Common myeloid progenitor, CD34-positive (primary cell): ENCODE data around the gene HNRNPUL1.
"Not testable (repeated sequence)": the region's sequence is repeated elsewhere in the genome, so short reads cannot be mapped to it uniquely, and the experiment has no call there.

Source experiments
- CTCF ChIA-PET: fragments of 350-600 bp; sonication (Branson Sonifier 250); formaldehyde crosslinking; loops from one replicate; lab custom pipeline; 2021; ENCODE audit warnings: antibody characterized with exemption; lab: Charles Lee
- POLR2A ChIA-PET: fragments of 350-600 bp; sonication (Branson Sonifier 250); formaldehyde crosslinking; loops from one replicate; lab custom pipeline; 2021; ENCODE audit warnings: antibody characterized with exemption; lab: Charles Lee
- DNase-seq, 3 donors: peaks; one replicate each; pipeline versions ENCODE4 v3.0.0 to v3.0.0-alpha.2; 2013
- H3K27ac ChIP-seq, 2 experiments: 1 replicate in 1 of 2; 2 replicates in 1 of 2; pipeline ENCODE4 v1.7.0; 2013; ENCODE audit warnings: inconsistent platforms in 2 of 2, low read length in 2 of 2, mild to moderate bottlenecking in 2 of 2, low read depth in 1 of 2, moderate library complexity in 1 of 2; ENCODE audit not compliant: severe bottlenecking in 2 of 2, insufficient read depth in 1 of 2, poor library complexity in 1 of 2
- H3K27me3 ChIP-seq, 5 experiments: replicated peaks in 2 of 5; 1 replicate in 3 of 5; 2 replicates in 2 of 5; pipeline versions ENCODE4 v1.6.1 to v1.7.0; 2013; ENCODE audit warnings: low read length in 4 of 5, mild to moderate bottlenecking in 2 of 5, moderate library complexity in 2 of 5, inconsistent platforms in 1 of 5; ENCODE audit not compliant: insufficient read depth in 5 of 5, control insufficient read depth in 4 of 5
- H3K36me3 ChIP-seq, 4 experiments: 1 replicate in 2 of 4; 2 replicates in 2 of 4; pipeline versions ENCODE4 v1.6.1 to v1.7.0; 2013; ENCODE audit warnings: low read length in 3 of 4, control low read depth in 1 of 4, mild to moderate bottlenecking in 1 of 4; ENCODE audit not compliant: control insufficient read depth in 4 of 4, insufficient read depth in 4 of 4
- H3K4me1 ChIP-seq, 4 experiments: 1 replicate in 3 of 4; 2 replicates in 1 of 4; pipeline versions ENCODE4 v1.6.1 to v1.7.1; 2013; ENCODE audit warnings: low read length in 3 of 4, mild to moderate bottlenecking in 3 of 4, control low read depth in 1 of 4, inconsistent platforms in 1 of 4, moderate library complexity in 1 of 4; ENCODE audit not compliant: control insufficient read depth in 4 of 4, insufficient read depth in 4 of 4; ENCODE audit errors: control extremely low read depth in 1 of 4
- H3K4me3 ChIP-seq, 7 experiments: 1 replicate in 4 of 7; 2 replicates in 3 of 7; pipeline versions ENCODE4 v1.5.1 to v1.7.0; 2013; ENCODE audit warnings: mild to moderate bottlenecking in 7 of 7, low read length in 6 of 7, moderate library complexity in 6 of 7, inconsistent platforms in 2 of 7, low read depth in 2 of 7, control low read depth in 1 of 7; ENCODE audit not compliant: insufficient read depth in 4 of 7, control insufficient read depth in 1 of 7; ENCODE audit errors: extremely low read depth in 1 of 7
- H3K9me3 ChIP-seq, 5 experiments: 1 replicate in 4 of 5; 2 replicates in 1 of 5; pipeline versions ENCODE4 v1.6.1 to v1.7.1; 2013; ENCODE audit warnings: low read length in 4 of 5, mild to moderate bottlenecking in 2 of 5, inconsistent platforms in 1 of 5, low read depth in 1 of 5, moderate library complexity in 1 of 5; ENCODE audit not compliant: control insufficient read depth in 4 of 5, insufficient read depth in 2 of 5; ENCODE audit errors: control extremely low read depth in 1 of 5
- WGBS: methylation state at CpG from one replicate; pipeline ENCODE4 v1.1.5; 2013; ENCODE audit not compliant: insufficient coverage; 5-methylcytosine and 5-hydroxymethylcytosine counted together

The HNRNPUL1 gene

DNA sequence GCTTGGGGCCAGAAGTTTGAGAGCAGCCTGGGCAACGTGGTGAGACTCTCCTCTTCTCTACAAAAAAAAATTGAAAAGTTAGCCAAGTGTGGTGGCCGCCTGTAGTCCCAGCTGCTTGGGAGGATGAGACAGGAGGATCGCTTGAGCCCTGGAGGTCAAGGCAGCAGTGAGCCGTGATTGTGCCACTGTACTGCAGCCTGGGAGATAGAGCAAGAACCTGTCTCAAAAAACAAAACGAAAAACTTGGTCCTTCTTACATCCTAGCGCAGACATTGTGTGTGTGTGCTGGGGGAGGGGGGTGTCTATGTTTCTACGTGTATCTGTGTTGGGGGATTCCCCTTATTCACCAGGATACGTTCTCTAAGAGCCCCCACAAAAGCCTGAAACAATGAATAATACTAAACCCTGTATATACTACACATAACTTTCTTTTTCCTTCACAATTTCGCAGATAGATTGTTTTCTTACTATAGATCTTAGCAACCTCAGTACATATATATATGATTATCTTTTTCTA, 37.2 kb upstream of the HNRNPUL1 start:
- Histone ChIP-seq H3K4me1 (peaks cover 0 to 22% (median 19%) of the 10 kb centered on the region in 4 experiments), H3K36me3 (no peaks in the 10 kb centered on the region), H3K9me3 (no peaks in the 10 kb centered on the region), H3K27ac (peak overlapping the region in 1 of 2 experiments; percentile 12), H3K4me3 (peak overlapping the region; percentile 30 to 80 (median 65)), H3K27me3 (no peaks in the 10 kb centered on the region)
- ChIA-PET CTCF (interaction anchor here (1.2 to 1.5 kb wide), 3 partner anchors 22 to 36 kb away, joined by 3 to 4 read pairs (median 4); no protein-coding TSS in a partner anchor), POLR2A (no interaction called here)
- peak in 2 of 3 donors; percentile 32 to 34 for DNase-seq
- 100% methylated on average over 1 of the region's 9 CpGs for WGBS

DNA sequence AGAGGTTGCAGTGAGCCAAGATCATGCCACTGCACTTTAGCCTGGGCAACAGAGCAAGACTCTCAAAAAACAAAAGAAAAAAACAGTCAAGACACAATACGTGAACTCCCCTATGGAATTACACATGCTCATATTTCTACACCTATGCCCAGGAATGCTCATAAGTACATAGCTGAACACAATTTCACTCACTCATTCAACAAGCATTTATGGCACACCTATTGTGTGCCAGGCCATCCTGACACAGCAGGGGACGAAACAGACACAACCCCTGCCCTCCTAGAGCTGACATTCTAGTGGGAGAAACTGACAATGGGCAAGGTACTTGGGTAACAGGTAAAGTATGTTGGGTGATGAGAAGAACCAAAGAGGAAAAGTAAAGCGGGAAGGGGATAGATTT, 35.7 kb upstream of the HNRNPUL1 start:
- DNase-seq: no peak
- ChIA-PET CTCF (interaction anchor here (1.0 to 1.2 kb wide), 3 partner anchors 20 to 79 kb away, joined by 3 to 4 read pairs (median 3); no protein-coding TSS in a partner anchor), POLR2A (interaction anchor here (0.7 kb wide), 1 partner anchor 28 kb away, joined by 3 read pairs; no protein-coding TSS in a partner anchor)
- Histone ChIP-seq H3K4me3 (no peak overlapping the region), H3K9me3 (no peaks in the 10 kb centered on the region), H3K4me1 (peaks cover 0 to 26% (median 19%) of the 10 kb centered on the region in 4 experiments), H3K27me3 (no peaks in the 10 kb centered on the region), H3K27ac (no peak overlapping the region), H3K36me3 (no peaks in the 10 kb centered on the region)
- 50% methylated on average over 2 of the region's 3 CpGs for WGBS

DNA sequence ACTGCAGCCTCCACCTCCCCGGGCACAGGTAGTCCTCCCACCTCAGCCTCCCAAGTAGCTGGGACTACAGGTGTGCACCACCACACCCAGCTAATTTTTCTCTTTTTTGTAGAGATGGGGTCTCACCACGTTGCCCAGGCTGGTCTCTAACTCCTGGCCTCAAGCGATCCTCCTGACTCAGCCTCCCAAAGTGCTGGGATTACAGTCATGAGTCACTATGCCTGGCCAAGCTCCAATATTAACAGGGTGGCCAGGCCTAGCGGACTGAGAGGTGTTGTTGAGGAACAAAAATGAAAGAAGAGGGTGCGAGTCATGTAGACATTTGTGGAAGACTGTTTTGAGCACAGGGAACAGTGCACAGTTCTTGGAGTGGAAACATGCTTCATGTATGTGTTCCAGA, 34.8 kb upstream of the HNRNPUL1 start:
- H3K27ac ChIP-seq, POLR2A ChIA-PET, H3K4me3 ChIP-seq, H3K36me3 ChIP-seq, H3K27me3 ChIP-seq, H3K9me3 ChIP-seq, DNase-seq: not testable (repeated sequence)
- CTCF ChIA-PET: interaction anchor here (1.0 to 1.2 kb wide), 2 partner anchors 19 to 79 kb away, joined by 3 to 4 read pairs; no protein-coding TSS in a partner anchor
- 100% methylated on average over 5 of the region's 5 CpGs for WGBS
- peaks cover 0 to 33% (median 21%) of the 10 kb centered on the region in 4 experiments for H3K4me1 ChIP-seq

DNA sequence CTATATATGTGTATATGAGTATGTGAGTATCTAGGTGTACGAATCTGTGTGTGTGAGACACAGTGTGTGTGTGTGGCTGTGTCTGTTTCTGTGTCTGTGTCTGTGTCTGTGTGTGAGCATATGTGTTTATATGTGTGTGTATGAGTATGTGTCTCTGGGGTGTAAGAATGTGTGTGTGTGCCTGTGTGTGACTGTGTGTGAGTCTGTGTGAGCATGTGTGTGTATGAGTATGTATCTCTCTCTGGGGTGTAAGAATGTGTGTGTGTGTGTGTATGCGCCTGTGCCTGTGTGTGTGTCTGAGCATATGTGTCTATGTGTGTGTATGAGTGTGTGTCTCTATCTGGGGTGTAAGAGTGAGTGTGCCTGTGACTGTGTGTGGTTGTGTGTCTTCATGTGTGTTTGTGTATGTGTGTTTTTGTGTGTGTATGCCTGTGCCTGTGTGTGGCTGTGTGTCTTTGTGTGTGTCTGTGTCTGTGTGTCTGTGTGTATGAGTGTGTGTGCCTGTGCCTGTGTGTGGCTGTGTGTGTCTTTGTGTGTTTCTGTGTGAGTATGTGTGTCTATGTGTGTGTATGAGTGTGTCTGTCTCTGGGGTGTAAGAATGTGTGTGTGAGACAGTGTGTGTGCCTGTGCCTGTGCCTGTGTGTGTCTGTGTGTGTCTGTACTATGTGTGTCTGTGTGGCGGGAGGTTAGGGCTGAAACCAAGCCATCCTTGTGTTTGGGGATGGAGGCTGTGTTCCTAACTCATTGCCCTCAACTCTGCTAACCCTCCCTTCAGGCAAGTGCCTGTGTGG, 33.9 kb upstream of the HNRNPUL1 start:
- Histone ChIP-seq H3K36me3 (no peaks in the 10 kb centered on the region), H3K27me3 (no peaks in the 10 kb centered on the region), H3K27ac (no peak overlapping the region), H3K9me3 (no peaks in the 10 kb centered on the region), H3K4me1 (peaks cover 0 to 33% (median 21%) of the 10 kb centered on the region in 4 experiments), H3K4me3 (no peak overlapping the region)
- ChIA-PET CTCF (no interaction called here), POLR2A (no interaction called here)
- WGBS: 100% methylated on average over 2 of the region's 3 CpGs
- DNase-seq: no peak

DNA sequence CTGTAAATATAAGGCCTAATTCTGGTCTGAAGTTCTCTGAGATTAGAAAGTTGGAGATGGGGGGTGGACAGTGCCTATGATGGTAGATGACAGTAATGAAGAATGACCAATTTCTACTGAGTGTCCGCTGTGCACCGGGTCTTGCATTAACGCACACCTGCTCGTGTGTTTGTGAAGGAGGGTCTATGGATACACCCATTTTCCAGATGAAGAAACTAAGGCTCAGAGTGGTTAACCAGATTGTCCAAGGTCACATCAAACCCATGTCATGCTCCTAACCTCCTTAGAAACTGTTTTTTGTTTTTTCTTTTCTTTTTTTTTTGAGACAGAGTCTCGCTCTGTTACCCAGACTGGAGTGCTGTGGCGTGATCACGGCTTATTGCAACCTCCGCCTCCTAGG, 31.5 kb upstream of the HNRNPUL1 start:
- Histone ChIP-seq H3K9me3 (no peaks in the 10 kb centered on the region), H3K4me1 (peaks cover 0 to 12% (median 5%) of the 10 kb centered on the region in 4 experiments), H3K4me3 (no peak overlapping the region), H3K36me3 (no peaks in the 10 kb centered on the region), H3K27me3 (no peaks in the 10 kb centered on the region), H3K27ac (no peak overlapping the region)
- no peak for DNase-seq
- POLR2A ChIA-PET: no interaction called here
- WGBS: 87% methylated on average over 5 of the region's 8 CpGs
- CTCF ChIA-PET: no interaction called here

DNA sequence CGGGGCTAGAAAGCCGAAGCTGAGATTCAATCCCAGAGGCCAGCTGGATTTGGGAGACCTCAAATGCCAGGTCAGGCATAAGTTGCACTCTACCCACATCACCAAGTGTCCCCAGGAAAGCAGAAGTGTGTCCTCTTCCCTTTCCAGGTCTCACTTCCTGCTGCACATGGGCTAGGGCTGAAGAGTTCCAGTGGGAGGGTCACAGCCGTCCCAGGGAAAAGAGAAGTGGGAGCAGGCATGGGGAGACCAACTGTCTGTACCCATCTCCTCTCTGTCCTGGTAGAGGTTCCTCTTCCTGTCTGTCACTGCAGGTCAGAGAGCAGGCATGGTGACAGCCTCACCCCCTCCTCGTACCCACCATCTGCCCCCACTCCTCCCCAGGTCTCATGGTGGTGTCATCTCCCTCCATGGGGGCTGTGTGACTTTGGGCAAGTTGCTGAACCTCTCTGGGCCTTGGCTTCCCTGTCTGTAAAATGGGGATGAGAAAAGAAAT, 30.4 kb upstream of the HNRNPUL1 start:
- WGBS: 73% methylated on average over 3 of the region's 4 CpGs
- Histone ChIP-seq H3K4me1 (peaks cover 0 to 12% (median 7%) of the 10 kb centered on the region in 4 experiments), H3K27ac (no peak overlapping the region), H3K27me3 (no peaks in the 10 kb centered on the region), H3K4me3 (no peak overlapping the region), H3K9me3 (no peaks in the 10 kb centered on the region), H3K36me3 (no peaks in the 10 kb centered on the region)
- peak in 2 of 3 donors; percentile 43 to 55 for DNase-seq
- CTCF ChIA-PET: interaction anchor here (1.0 to 1.1 kb wide), 2 partner anchors 10 to 30 kb away, joined by 3 to 4 read pairs; no protein-coding TSS in a partner anchor
- POLR2A ChIA-PET: no interaction called here
